ENCODE data around the gene PCK1. TPM values are rescaled to one million over a fixed set of nuclear protein-coding genes. Genes with fewer than 3 reads are reported as not detected.

PCK1 gene
- total RNA-seq, 1 experiment from 2014 or later, result not detected

- intact Hi-C loops (cut with micrococcal nuclease), result no loop called here
Measured at GRCh38 chr20:57563522-57563921, 2.6 kb downstream of the PCK1 start.

DNA sequence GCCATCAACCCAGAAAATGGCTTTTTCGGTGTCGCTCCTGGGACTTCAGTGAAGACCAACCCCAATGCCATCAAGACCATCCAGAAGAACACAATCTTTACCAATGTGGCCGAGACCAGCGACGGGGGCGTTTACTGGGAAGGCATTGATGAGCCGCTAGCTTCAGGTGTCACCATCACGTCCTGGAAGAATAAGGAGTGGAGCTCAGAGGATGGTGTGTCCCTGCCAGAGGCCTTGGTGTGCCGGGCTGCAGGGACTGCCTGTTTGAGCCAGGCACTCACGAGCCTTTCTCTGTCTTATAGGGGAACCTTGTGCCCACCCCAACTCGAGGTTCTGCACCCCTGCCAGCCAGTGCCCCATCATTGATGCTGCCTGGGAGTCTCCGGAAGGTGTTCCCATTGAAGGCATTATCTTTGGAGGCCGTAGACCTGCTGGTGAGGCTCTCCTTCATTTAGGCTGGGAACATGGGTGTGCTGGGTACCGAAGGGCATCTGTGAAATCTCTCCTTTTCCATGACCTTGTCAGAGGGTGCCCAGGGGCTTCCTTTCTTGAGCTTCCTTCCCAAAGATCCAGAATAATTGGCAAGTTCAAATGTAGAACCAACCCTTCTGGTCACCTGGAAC lies 3.4 kb downstream of the PCK1 start:
- H3K27me3 ChIP-seq (ENCODE audit: low read length), result peaks cover 99% of the 10 kb centered on the region
- H2AFZ ChIP-seq (ENCODE audit: low read length), result no peak overlapping the region
- H3K9me3 ChIP-seq (ENCODE audit: low read length), result no peaks in the 10 kb centered on the region
- H3K79me2 ChIP-seq (ENCODE audit: low read length), result no peaks in the 10 kb centered on the region
- no peaks in the 10 kb centered on the region for H4K20me1 ChIP-seq (ENCODE audit: low read length)
- BruUV-seq (replicated peaks), result no TSS peak
- CTCF ChIA-PET, result no interaction called here
- intact Hi-C loops (cut with micrococcal nuclease), result no loop called here
- H3K4me2 ChIP-seq (ENCODE audit: low read length), result no peak overlapping the region
- H3K9me2 ChIP-seq (replicated peaks; ENCODE audit: low read length), result no peaks in the 10 kb centered on the region
- no peak for TF ChIP-seq EZH2 (IDR thresholded peaks at IDR 0.05; ENCODE audit: low read length, unreplicated experiment)
- no peak for TF ChIP-seq CTCF (conservative IDR thresholded peaks at IDR 0.05; ENCODE audit: low read depth, low read length)
- TF ChIP-seq EZH2phosphoT487 (IDR thresholded peaks at IDR 0.05; ENCODE audit: borderline replicate concordance, low read length), result no peak
- ATAC-seq (no peak), DNase-seq (no peak)
- no peaks in the 10 kb centered on the region for H3K36me3 ChIP-seq (ENCODE audit: low read depth, low read length)
- H3K27ac ChIP-seq (ENCODE audit: low read length), result no peak overlapping the region
- H3K4me1 ChIP-seq (ENCODE audit: insufficient read depth, low read length), result no peaks in the 10 kb centered on the region
- H3F3A ChIP-seq (ENCODE audit: low read length, unreplicated experiment), result no peaks in the 10 kb centered on the region
- no peak overlapping the region for H3K4me3 ChIP-seq (ENCODE audit: low read length)
- no peak overlapping the region for H3K9ac ChIP-seq (ENCODE audit: low read length)
- POLR2A ChIA-PET (ENCODE audit: unreplicated experiment), result no interaction called here

More at GRCh38 chr20:57563522-57563921, 2.6 kb downstream of the PCK1 start:
- no peaks in the 10 kb centered on the region for H3K9me3 ChIP-seq (ENCODE audit: low read length)
- CTCF ChIA-PET, result no interaction called here
- H3K9me2 ChIP-seq (replicated peaks; ENCODE audit: low read length), result no peaks in the 10 kb centered on the region
- H4K20me1 ChIP-seq (ENCODE audit: low read length), result no peaks in the 10 kb centered on the region
- no peaks in the 10 kb centered on the region for H3K79me2 ChIP-seq (ENCODE audit: low read length)
- BruUV-seq (replicated peaks), result no TSS peak
- H3K36me3 ChIP-seq (ENCODE audit: low read depth, low read length), result no peaks in the 10 kb centered on the region
- H3K27me3 ChIP-seq (ENCODE audit: low read length), result peaks cover 99% of the 10 kb centered on the region
- H3K4me1 ChIP-seq (ENCODE audit: insufficient read depth, low read length), result no peaks in the 10 kb centered on the region
- ATAC-seq (no peak), DNase-seq (no peak)
- H3K9ac ChIP-seq (ENCODE audit: low read length), result no peak overlapping the region
- no peak for TF ChIP-seq CTCF (conservative IDR thresholded peaks at IDR 0.05; ENCODE audit: low read depth, low read length)
- TF ChIP-seq EZH2phosphoT487 (IDR thresholded peaks at IDR 0.05; ENCODE audit: borderline replicate concordance, low read length), result no peak
- no peak for TF ChIP-seq EZH2 (IDR thresholded peaks at IDR 0.05; ENCODE audit: low read length, unreplicated experiment)
- H3K27ac ChIP-seq (ENCODE audit: low read length), result no peak overlapping the region
- H3K4me2 ChIP-seq (ENCODE audit: low read length), result no peak overlapping the region
- no peak overlapping the region for H2AFZ ChIP-seq (ENCODE audit: low read length)
- H3F3A ChIP-seq (ENCODE audit: low read length, unreplicated experiment), result no peaks in the 10 kb centered on the region
- POLR2A ChIA-PET (ENCODE audit: unreplicated experiment), result no interaction called here
- H3K4me3 ChIP-seq (ENCODE audit: low read length), result no peak overlapping the region

DNA sequence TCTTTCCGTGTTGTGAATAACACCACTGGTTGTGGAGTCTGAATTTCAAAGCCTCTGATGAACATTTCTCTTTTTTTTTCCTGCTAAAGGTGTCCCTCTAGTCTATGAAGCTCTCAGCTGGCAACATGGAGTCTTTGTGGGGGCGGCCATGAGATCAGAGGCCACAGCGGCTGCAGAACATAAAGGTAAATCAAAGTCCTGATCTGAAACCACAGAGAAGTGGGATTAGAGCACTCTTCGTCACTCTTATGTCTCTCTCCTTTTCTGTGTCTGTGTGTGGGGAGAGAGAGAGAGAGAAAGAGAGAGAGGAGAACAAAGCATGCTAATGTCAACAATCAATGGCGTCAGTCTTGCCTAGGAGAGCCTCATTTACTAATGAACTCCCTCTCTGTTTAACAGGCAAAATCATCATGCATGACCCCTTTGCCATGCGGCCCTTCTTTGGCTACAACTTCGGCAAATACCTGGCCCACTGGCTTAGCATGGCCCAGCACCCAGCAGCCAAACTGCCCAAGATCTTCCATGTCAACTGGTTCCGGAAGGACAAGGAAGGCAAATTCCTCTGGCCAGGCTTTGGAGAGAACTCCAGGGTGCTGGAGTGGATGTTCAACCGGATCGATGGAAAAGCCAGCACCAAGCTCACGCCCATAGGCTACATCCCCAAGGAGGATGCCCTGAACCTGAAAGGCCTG lies 4.2 kb downstream of the PCK1 start:
- intact Hi-C loops (cut with micrococcal nuclease), result no loop called here

More for the DNA sequence above, 4.2 kb downstream of the PCK1 start:
- no peaks in the 10 kb centered on the region for H3F3A ChIP-seq (ENCODE audit: low read length, unreplicated experiment)
- H3K79me2 ChIP-seq (ENCODE audit: low read length), result no peaks in the 10 kb centered on the region
- POLR2A ChIA-PET (ENCODE audit: unreplicated experiment), result no interaction called here
- H4K20me1 ChIP-seq (ENCODE audit: low read length), result no peaks in the 10 kb centered on the region
- DNase-seq (no peak), ATAC-seq (no peak)
- no peak for TF ChIP-seq EZH2 (IDR thresholded peaks at IDR 0.05; ENCODE audit: low read length, unreplicated experiment)
- TF ChIP-seq CTCF (conservative IDR thresholded peaks at IDR 0.05; ENCODE audit: low read depth, low read length), result no peak
- TF ChIP-seq EZH2phosphoT487 (IDR thresholded peaks at IDR 0.05; ENCODE audit: borderline replicate concordance, low read length), result no peak
- no peaks in the 10 kb centered on the region for H3K9me3 ChIP-seq (ENCODE audit: low read length)
- no peak overlapping the region for H3K4me3 ChIP-seq (ENCODE audit: low read length)
- no peak overlapping the region for H2AFZ ChIP-seq (ENCODE audit: low read length)
- CTCF ChIA-PET, result no interaction called here
- peaks cover 99% of the 10 kb centered on the region for H3K27me3 ChIP-seq (ENCODE audit: low read length)
- BruUV-seq (replicated peaks), result no TSS peak
- no peaks in the 10 kb centered on the region for H3K36me3 ChIP-seq (ENCODE audit: low read depth, low read length)
- no peak overlapping the region for H3K9ac ChIP-seq (ENCODE audit: low read length)
- H3K27ac ChIP-seq (ENCODE audit: low read length), result no peak overlapping the region
- H3K4me1 ChIP-seq (ENCODE audit: insufficient read depth, low read length), result no peaks in the 10 kb centered on the region
- no peaks in the 10 kb centered on the region for H3K9me2 ChIP-seq (replicated peaks; ENCODE audit: low read length)
- H3K4me2 ChIP-seq (ENCODE audit: low read length), result no peak overlapping the region
